Activated naive CD4-positive, alpha-beta T cell treated with anti-CD3 and anti-CD28 coated beads for 36 hours (primary cell): ENCODE data around the gene SDR42E1. TPM values are rescaled to one million over a fixed set of nuclear protein-coding genes. Genes with fewer than 3 reads are reported as not detected.
"Not testable (repeated sequence)": the region's sequence is repeated elsewhere in the genome, so short reads cannot be mapped to it uniquely, and the experiment has no call there.

ENCODE experiments used
- CTCF ChIA-PET: fragments of 350-600 bp; sonication (Branson Sonifier 250); formaldehyde crosslinking; loops from one replicate; lab custom pipeline; 2021; ENCODE audit warnings: antibody characterized with exemption; lab: Charles Lee
- DNase-seq: peaks from one replicate; pipeline ENCODE4 v3.0.0-alpha.2; 2020
- H3K27ac Mint-ChIP-seq: one replicate; pipeline ENCODE4 v1.8.0; 2021; ENCODE audit warnings: mild to moderate bottlenecking, mixed read lengths
- H3K27me3 Mint-ChIP-seq: one replicate; pipeline ENCODE4 v1.8.0; 2021; ENCODE audit warnings: low read depth, mixed read lengths
- H3K36me3 Mint-ChIP-seq: one replicate; pipeline ENCODE4 v1.8.0; 2021; ENCODE audit warnings: low read depth, mixed read lengths
- H3K4me1 Mint-ChIP-seq: one replicate; pipeline ENCODE4 v1.8.0; 2021; ENCODE audit warnings: low read depth, mixed read lengths
- H3K4me3 Mint-ChIP-seq: one replicate; pipeline ENCODE4 v1.8.0; 2021; ENCODE audit warnings: mild to moderate bottlenecking, moderate library complexity, mixed read lengths
- H3K9me3 Mint-ChIP-seq: one replicate; pipeline ENCODE4 v1.8.0; 2021; ENCODE audit warnings: mixed read lengths
- intact Hi-C: fragments of 100-400 bp; cut with micrococcal nuclease; formaldehyde crosslinking; loops from one replicate; pipeline ENCODE4 v1.15.1; 2023
- total RNA-seq, 2 experiments: library from RNA; stranded (reverse); gene quantifications; one replicate each; pipeline ENCODE4 v1.2.3, GENCODE V29; 2021

Gene SDR42E1
- total RNA-seq, 2 experiments from 2014 or later, result 4.2 to 6.5 TPM

- no peak overlapping the region for H3K27ac Mint-ChIP-seq
- intact Hi-C loops, result no loop called here
- no peak overlapping the region for H3K4me3 Mint-ChIP-seq
- peaks cover 4% of the 10 kb centered on the region for H3K4me1 Mint-ChIP-seq
- H3K27me3 Mint-ChIP-seq, result peaks cover 31% of the 10 kb centered on the region
- H3K36me3 Mint-ChIP-seq, result peaks cover 2% of the 10 kb centered on the region
- peaks cover 7% of the 10 kb centered on the region for H3K9me3 Mint-ChIP-seq
- CTCF ChIA-PET, result interaction anchor here (0.7 kb wide), 1 partner anchor 75 kb away, joined by 3 read pairs; no protein-coding TSS in a partner anchor
- DNase-seq, result no peak
These were observed 5.0 kb upstream of the SDR42E1 start for GRCh38 chr16:82016263-82016662.

- Mint-ChIP-seq H3K36me3 (peaks cover 21% of the 10 kb centered on the region), H3K27ac (no peak overlapping the region), H3K27me3 (peaks cover 12% of the 10 kb centered on the region), H3K4me1 (peaks cover 21% of the 10 kb centered on the region), H3K4me3 (no peak overlapping the region), H3K9me3 (peaks cover 22% of the 10 kb centered on the region)
- DNase-seq, result no peak
- intact Hi-C loops, result no loop called here
- CTCF ChIA-PET, result interaction anchor here (0.6 to 1.3 kb wide), 2 partner anchors 48 to 212 kb away, joined by 3 read pairs; no protein-coding TSS in a partner anchor
These were observed 1.9 kb upstream of the SDR42E1 start for GRCh38 chr16:82013139-82013538.

GRCh38 chr16:82010649-82011048 lies 621 bp downstream of the SDR42E1 start:
- DNase-seq, result peak; percentile 23
- Mint-ChIP-seq H3K27me3 (peaks cover 5% of the 10 kb centered on the region), H3K9me3 (peaks cover 24% of the 10 kb centered on the region), H3K4me3 (peak overlapping the region; percentile 79), H3K27ac (peak overlapping the region; percentile 46), H3K4me1 (peaks cover 21% of the 10 kb centered on the region), H3K36me3 (peaks cover 24% of the 10 kb centered on the region)
- intact Hi-C loops, result loop anchor here (2.0 kb wide), 1 partner anchor 182 kb away; no protein-coding TSS in a partner anchor
- CTCF ChIA-PET, result no interaction called here

GRCh38 chr16:82009789-82010188 lies 1.5 kb downstream of the SDR42E1 start:
- H3K27me3 Mint-ChIP-seq, H3K4me3 Mint-ChIP-seq, CTCF ChIA-PET: not testable (repeated sequence)
- Mint-ChIP-seq H3K27ac (peak overlapping the region; percentile 56), H3K9me3 (peaks cover 18% of the 10 kb centered on the region), H3K4me1 (peaks cover 21% of the 10 kb centered on the region), H3K36me3 (peaks cover 26% of the 10 kb centered on the region)
- DNase-seq, result peak; percentile 24
- intact Hi-C loops, result loop anchor here (2.0 kb wide), 1 partner anchor 183 kb away; no protein-coding TSS in a partner anchor

- peaks cover 18% of the 10 kb centered on the region for H3K9me3 Mint-ChIP-seq
- H3K4me3 Mint-ChIP-seq, result no peak overlapping the region
- peaks cover 21% of the 10 kb centered on the region for H3K4me1 Mint-ChIP-seq
- intact Hi-C loops, result no loop called here
- no peaks in the 10 kb centered on the region for H3K27me3 Mint-ChIP-seq
- CTCF ChIA-PET, result no interaction called here
- peaks cover 30% of the 10 kb centered on the region for H3K36me3 Mint-ChIP-seq
- no peak for DNase-seq
- H3K27ac Mint-ChIP-seq, result no peak overlapping the region
These were observed 2.2 kb downstream of the SDR42E1 start for GRCh38 chr16:82008957-82009592.

DNA sequence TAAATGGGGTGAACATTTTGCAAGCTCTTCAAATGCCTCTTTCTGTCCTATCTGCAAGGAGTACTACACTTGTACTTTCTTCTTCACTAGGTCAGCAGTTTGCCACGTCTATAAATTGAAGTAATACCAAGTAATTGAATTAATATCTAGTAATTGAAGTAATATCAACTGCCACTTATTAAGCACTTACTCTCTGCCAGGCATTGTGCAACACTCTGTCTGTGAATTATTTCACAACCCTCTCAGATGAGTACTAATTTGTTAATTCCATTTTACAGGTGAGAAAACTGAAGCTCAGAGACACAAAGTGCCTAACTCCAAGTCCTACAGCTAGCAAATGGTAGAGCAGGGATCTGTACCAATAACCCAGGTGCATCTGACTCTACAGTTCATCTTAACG lies 4.1 kb downstream of the SDR42E1 start:
- Mint-ChIP-seq H3K4me1 (peaks cover 21% of the 10 kb centered on the region), H3K27me3 (no peaks in the 10 kb centered on the region), H3K36me3 (peaks cover 34% of the 10 kb centered on the region), H3K9me3 (peaks cover 18% of the 10 kb centered on the region), H3K27ac (no peak overlapping the region), H3K4me3 (no peak overlapping the region)
- DNase-seq, result no peak
- intact Hi-C loops, result no loop called here
- CTCF ChIA-PET, result interaction anchor here (0.5 kb wide), 1 partner anchor 40 kb away, joined by 5 read pairs; no protein-coding TSS in a partner anchor

GRCh38 chr16:82006036-82006435 lies 5.2 kb downstream of the SDR42E1 start:
- H3K4me1 Mint-ChIP-seq, result peaks cover 16% of the 10 kb centered on the region
- CTCF ChIA-PET, result no interaction called here
- no peak overlapping the region for H3K4me3 Mint-ChIP-seq

GRCh38 chr16:82005027-82005830 lies 6.0 kb downstream of the SDR42E1 start:
- DNase-seq, result no peak
- Mint-ChIP-seq H3K4me3 (no peak overlapping the region), H3K27ac (no peak overlapping the region), H3K4me1 (peaks cover 9% of the 10 kb centered on the region), H3K9me3 (peaks cover 18% of the 10 kb centered on the region), H3K27me3 (no peaks in the 10 kb centered on the region), H3K36me3 (peaks cover 39% of the 10 kb centered on the region)
- intact Hi-C loops, result no loop called here
- CTCF ChIA-PET, result no interaction called here

More at GRCh38 chr16:82006036-82006435, 5.2 kb downstream of the SDR42E1 start:
- Mint-ChIP-seq H3K27ac (no peak overlapping the region), H3K9me3 (peaks cover 18% of the 10 kb centered on the region), H3K27me3 (no peaks in the 10 kb centered on the region), H3K36me3 (peaks cover 39% of the 10 kb centered on the region)
- DNase-seq, result no peak
- intact Hi-C loops, result no loop called here

- peaks cover 15% of the 10 kb centered on the region for H3K9me3 Mint-ChIP-seq
- CTCF ChIA-PET, result no interaction called here
- DNase-seq, result no peak
- no peak overlapping the region for H3K27ac Mint-ChIP-seq
- H3K27me3 Mint-ChIP-seq, result no peaks in the 10 kb centered on the region
- intact Hi-C loops, result no loop called here
- peaks cover 3% of the 10 kb centered on the region for H3K4me1 Mint-ChIP-seq
- no peak overlapping the region for H3K4me3 Mint-ChIP-seq
- peaks cover 39% of the 10 kb centered on the region for H3K36me3 Mint-ChIP-seq
These were observed 6.7 kb downstream of the SDR42E1 start for GRCh38 chr16:82004601-82005000.

- CTCF ChIA-PET, result no interaction called here
- no peak overlapping the region for H3K27ac Mint-ChIP-seq
- H3K27me3 Mint-ChIP-seq, result no peaks in the 10 kb centered on the region
- H3K4me3 Mint-ChIP-seq, result no peak overlapping the region
- peaks cover 32% of the 10 kb centered on the region for H3K36me3 Mint-ChIP-seq
- no peaks in the 10 kb centered on the region for H3K4me1 Mint-ChIP-seq
- intact Hi-C loops, result no loop called here
- DNase-seq, result no peak
- no peaks in the 10 kb centered on the region for H3K9me3 Mint-ChIP-seq
These were observed 8.4 kb downstream of the SDR42E1 start for GRCh38 chr16:82002831-82003230.

GRCh38 chr16:81997738-81998137 lies 13.5 kb downstream of the SDR42E1 start:
- Mint-ChIP-seq H3K9me3 (no peaks in the 10 kb centered on the region), H3K36me3 (peaks cover 20% of the 10 kb centered on the region), H3K4me3 (no peak overlapping the region), H3K27ac (no peak overlapping the region), H3K4me1 (no peaks in the 10 kb centered on the region), H3K27me3 (no peaks in the 10 kb centered on the region)
- intact Hi-C loops, result no loop called here
- CTCF ChIA-PET, result interaction anchor here (1.3 kb wide), 1 partner anchor 230 kb away, joined by 4 read pairs; no protein-coding TSS in a partner anchor
- no peak for DNase-seq

DNA sequence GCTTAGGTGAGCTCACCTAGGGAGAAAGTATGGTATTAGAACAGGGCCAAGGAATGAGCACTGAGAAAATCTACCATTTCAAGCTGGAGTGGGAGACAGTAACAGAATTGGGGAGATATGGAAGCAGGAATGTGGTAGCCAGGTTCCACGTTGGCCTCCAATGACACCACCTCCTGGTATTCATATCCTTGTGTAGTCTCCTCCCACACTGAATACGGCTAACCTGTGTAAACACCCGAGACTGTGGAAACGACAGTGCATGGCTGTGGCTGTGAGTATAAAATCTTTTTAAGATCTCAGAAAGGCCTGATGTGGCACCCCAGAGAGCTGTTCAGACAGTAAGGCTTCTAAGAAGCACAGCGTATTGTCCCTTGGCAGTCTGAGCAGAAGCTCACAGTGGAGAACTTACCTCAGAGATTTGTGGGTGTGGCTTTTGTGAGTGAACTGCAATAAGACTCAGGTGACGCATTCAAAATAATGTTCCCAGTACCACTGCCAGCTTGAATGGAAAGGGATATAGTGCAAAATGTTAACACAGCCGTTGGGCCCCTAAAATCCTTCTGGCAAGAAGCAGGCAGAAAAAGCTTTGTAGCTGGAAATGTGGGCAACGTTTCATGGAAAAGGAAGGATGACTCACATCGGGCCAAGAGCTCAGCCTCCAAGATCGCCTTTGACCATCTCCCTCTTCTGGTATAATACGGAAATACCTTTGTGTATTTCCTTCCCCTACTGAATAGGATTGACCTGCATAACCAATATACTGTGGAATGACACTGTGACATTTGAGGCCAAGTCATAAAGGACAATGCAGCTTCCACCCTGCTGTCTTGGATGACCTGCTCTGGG lies 14.4 kb downstream of the SDR42E1 start:
- no peaks in the 10 kb centered on the region for H3K27me3 Mint-ChIP-seq
- DNase-seq, result no peak
- H3K36me3 Mint-ChIP-seq, result peaks cover 17% of the 10 kb centered on the region
- no peaks in the 10 kb centered on the region for H3K9me3 Mint-ChIP-seq
- intact Hi-C loops, result no loop called here
- no peaks in the 10 kb centered on the region for H3K4me1 Mint-ChIP-seq
- H3K27ac Mint-ChIP-seq, result no peak overlapping the region
- no peak overlapping the region for H3K4me3 Mint-ChIP-seq
- CTCF ChIA-PET, result interaction anchor here (1.3 kb wide), 1 partner anchor 230 kb away, joined by 4 read pairs; no protein-coding TSS in a partner anchor
